Ovary (tissue), 3 donors: ENCODE data around the gene GALNT13.

Experiments
- EP300 ChIP-seq: sonication (generic); formaldehyde crosslinking; IDR thresholded peaks from one replicate; pipeline ENCODE4 v1.6.1; 2017; ENCODE audit warnings: antibody characterized with exemption
- TF ChIP-seq, protein P1 (sequence below), 3 donors: fragments of 450-650 bp in 2 of 3; fragments of 200-600 bp in 1 of 3; IDR thresholded peaks; one replicate each; pipeline versions ENCODE4 v1.5.1 to v1.8.0; 2016 to 2022; ENCODE audit warnings: antibody characterized with exemption in 3 of 3, mild to moderate bottlenecking in 1 of 3
- donor health status: DM: no; HTN: no; CAD: no.

DNA sequence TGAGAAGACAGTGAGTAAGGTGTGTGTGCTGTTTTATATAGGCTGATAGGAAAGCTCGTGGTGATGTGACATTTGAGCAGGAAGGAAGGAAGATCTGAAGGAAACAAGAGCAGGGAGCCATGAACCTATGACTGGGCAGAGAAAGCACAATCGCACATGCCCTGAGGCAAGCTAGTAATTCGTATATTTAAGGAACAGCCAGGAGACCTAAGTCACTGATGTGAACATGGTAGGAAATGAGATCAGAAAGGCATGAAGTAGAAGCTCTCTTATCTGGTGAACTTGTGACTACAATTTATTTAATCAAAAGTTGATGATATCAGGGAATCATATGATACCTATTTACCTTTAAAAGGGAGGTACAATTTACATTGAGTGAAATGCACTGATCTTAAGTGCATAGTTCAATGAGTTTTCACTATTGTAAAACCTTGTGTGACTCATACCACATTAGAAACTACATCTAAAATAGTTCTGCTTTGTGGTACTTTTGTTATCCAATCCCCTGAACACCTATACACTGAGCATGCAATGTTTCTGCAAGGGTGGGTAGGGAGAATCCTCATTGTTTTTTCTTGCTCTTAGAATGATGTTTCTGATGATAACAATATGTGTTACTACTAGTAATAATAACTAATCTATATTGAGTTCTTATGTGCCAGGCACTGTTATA is 67.5 kb downstream of the GALNT13 start:
- TF ChIP-seq, protein P1, sequence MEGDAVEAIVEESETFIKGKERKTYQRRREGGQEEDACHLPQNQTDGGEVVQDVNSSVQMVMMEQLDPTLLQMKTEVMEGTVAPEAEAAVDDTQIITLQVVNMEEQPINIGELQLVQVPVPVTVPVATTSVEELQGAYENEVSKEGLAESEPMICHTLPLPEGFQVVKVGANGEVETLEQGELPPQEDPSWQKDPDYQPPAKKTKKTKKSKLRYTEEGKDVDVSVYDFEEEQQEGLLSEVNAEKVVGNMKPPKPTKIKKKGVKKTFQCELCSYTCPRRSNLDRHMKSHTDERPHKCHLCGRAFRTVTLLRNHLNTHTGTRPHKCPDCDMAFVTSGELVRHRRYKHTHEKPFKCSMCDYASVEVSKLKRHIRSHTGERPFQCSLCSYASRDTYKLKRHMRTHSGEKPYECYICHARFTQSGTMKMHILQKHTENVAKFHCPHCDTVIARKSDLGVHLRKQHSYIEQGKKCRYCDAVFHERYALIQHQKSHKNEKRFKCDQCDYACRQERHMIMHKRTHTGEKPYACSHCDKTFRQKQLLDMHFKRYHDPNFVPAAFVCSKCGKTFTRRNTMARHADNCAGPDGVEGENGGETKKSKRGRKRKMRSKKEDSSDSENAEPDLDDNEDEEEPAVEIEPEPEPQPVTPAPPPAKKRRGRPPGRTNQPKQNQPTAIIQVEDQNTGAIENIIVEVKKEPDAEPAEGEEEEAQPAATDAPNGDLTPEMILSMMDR (IDR thresholded peaks at IDR 0.05), result no peak
- TF ChIP-seq EP300, result no peak
